GM21381 (cell line): Measurements from ENCODE around the gene SCN2A.
"Not testable (repeated sequence)": the region's sequence is repeated elsewhere in the genome, so short reads cannot be mapped to it uniquely, and the experiment has no call there.

Experiments
- ATAC-seq: cut with Tn5 transposase; IDR thresholded peaks from one replicate; pipeline ENCODE4 v1.9.1; 2021; ENCODE audit warnings: mild to moderate bottlenecking, moderate library complexity; ENCODE audit not compliant: unreplicated experiment

Gene SCN2A

GRCh38 chr2:165312999-165313398, 73.8 kb downstream of the SCN2A start:
- no peak for ATAC-seq

GRCh38 chr2:165313509-165313908, 74.3 kb downstream of the SCN2A start:
- ATAC-seq, result no peak

GRCh38 chr2:165328272-165328671, 89.1 kb downstream of the SCN2A start:
- peak; percentile 64 for ATAC-seq

- not testable (repeated sequence) for ATAC-seq
Measured at GRCh38 chr2:165344276-165344675, 105.1 kb downstream of the SCN2A start.

- no peak for ATAC-seq
Measured at GRCh38 chr2:165348441-165348840, 109.2 kb downstream of the SCN2A start.

GRCh38 chr2:165349181-165349580, 110.0 kb downstream of the SCN2A start:
- no peak for ATAC-seq

GRCh38 chr2:165357758-165358157, 118.5 kb downstream of the SCN2A start:
- ATAC-seq, result peak; percentile 82

- no peak for ATAC-seq
Measured at GRCh38 chr2:165361514-165361913, 122.3 kb downstream of the SCN2A start.

- no peak for ATAC-seq
Measured at GRCh38 chr2:165369131-165369897, 130.1 kb downstream of the SCN2A start.

- ATAC-seq, result no peak
Measured at GRCh38 chr2:165369898-165370296, 130.7 kb downstream of the SCN2A start.

GRCh38 chr2:165371356-165371755, 132.1 kb downstream of the SCN2A start:
- ATAC-seq, result no peak

GRCh38 chr2:165373278-165374010, 134.2 kb downstream of the SCN2A start:
- ATAC-seq, result no peak

GRCh38 chr2:165376571-165376975, 137.4 kb downstream of the SCN2A start:
- no peak for ATAC-seq

GRCh38 chr2:165382362-165382761, 143.1 kb downstream of the SCN2A start:
- no peak for ATAC-seq

GRCh38 chr2:165390875-165391274, 151.7 kb downstream of the SCN2A start:
- ATAC-seq, result no peak

GRCh38 chr2:165391791-165392190, 152.6 kb downstream of the SCN2A start:
- no peak for ATAC-seq

- ATAC-seq, result not testable (repeated sequence)
Measured at GRCh38 chr2:165398603-165399002, 159.4 kb downstream of the SCN2A start.

GRCh38 chr2:165401285-165401852, 162.2 kb downstream of the SCN2A start:
- ATAC-seq, result no peak

GRCh38 chr2:165402162-165402561, 162.9 kb downstream of the SCN2A start:
- ATAC-seq, result no peak

GRCh38 chr2:165406173-165406572, 167.0 kb downstream of the SCN2A start:
- ATAC-seq, result no peak

- no peak for ATAC-seq
Measured at GRCh38 chr2:165407466-165407865, 168.3 kb downstream of the SCN2A start.

- ATAC-seq, result no peak
Measured at GRCh38 chr2:165408186-165408585, 169.0 kb downstream of the SCN2A start.
